Kidney glomerular epithelial cell (primary cell): ENCODE measurements around the gene MYO1D.
"Not testable (repeated sequence)": the region's sequence is repeated elsewhere in the genome, so short reads cannot be mapped to it uniquely, and the experiment has no call there.

Source experiments
- DNase-seq: peaks from one replicate; lab custom pipeline; 2025; lab: John Stamatoyannopoulos, UW

MYO1D gene

DNA sequence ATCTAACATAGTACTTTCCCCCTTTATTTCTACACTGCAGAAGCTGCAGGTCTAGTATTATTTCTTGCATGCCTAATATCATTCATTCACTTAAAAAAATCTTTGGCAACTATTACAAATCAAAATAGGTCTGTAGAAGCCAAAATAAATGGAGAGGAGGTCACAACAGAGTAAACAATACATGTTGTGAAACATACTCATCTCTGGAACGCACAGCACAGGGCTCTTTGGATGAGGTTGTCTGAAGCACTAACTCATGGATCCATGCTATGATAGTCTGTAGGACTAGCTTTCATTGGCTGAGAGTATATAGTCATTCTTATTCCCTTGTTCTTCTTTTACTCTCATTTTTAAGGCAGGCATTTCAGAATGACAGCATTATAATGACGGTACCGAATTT lies 21.3 kb downstream of the MYO1D start:
- DNase-seq: no peak

- no peak for DNase-seq
Measured at GRCh38 chr17:32854832-32855389, 22.0 kb downstream of the MYO1D start.

- peak; percentile 38 for DNase-seq
Measured at GRCh38 chr17:32854207-32854606, 22.7 kb downstream of the MYO1D start.

- no peak for DNase-seq
Measured at GRCh38 chr17:32852811-32853210, 24.1 kb downstream of the MYO1D start.

GRCh38 chr17:32849879-32850278 lies 27.0 kb downstream of the MYO1D start:
- DNase-seq: no peak

DNA sequence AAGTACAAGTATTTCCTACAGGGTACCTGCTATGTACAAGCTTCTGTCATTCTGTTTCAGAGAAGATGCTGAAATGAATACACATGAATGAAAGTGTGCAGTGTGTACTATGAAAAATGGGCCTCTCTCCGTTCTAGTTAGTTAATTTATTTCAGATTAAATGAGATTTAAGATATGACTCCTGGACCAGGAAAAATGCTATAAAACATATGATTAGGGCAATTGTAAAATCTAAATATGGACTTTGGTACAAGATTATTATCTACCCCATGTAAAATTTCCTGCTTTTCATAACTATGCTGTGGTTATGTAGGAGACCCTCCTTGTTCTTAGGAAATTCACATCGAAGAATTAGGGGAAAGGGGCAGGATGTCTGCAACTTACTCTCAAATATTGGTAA lies 28.9 kb downstream of the MYO1D start:
- DNase-seq: no peak

- no peak for DNase-seq
Measured at GRCh38 chr17:32846143-32846542, 30.8 kb downstream of the MYO1D start.

- no peak for DNase-seq
Measured at GRCh38 chr17:32840241-32840640, 36.7 kb downstream of the MYO1D start.

DNA sequence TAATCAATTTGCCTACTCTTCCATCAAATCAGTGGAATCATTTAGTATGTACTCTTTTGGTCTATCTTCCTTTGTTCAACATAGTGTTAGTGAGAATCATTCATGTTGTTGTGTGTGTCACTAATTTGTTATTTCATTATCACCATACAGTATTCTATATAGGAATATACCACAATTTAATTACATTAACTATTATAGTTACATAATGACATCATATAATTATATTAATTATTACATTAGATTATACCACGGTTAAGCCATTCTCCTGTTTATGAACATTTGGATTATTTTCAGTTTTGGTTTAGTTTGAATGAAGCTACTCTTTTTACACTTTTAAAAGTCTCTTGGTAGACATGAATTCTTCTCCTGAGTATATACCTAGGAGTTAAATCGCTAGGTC lies 40.4 kb downstream of the MYO1D start:
- DNase-seq: no peak

GRCh38 chr17:32835291-32835761 lies 41.6 kb downstream of the MYO1D start:
- no peak for DNase-seq

DNA sequence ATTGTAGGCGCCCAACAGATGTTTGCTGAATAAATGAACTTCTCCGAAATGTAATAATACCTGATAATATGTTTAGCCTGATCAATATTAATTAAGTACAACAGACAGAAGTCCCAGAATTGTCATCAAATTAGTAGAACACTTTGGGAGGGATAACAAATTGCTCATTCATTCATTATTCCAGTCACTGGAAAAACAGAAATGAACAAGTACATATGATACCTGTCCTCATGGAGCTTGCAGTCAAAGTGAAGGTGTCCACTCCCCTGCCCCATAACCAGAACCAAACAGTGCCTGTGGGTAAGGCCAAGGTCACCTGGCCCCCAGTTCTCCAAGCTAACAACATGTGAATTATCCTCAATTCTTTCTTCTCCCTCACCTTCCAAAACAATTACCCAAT lies 42.8 kb downstream of the MYO1D start:
- no peak for DNase-seq

- DNase-seq: no peak
Measured at GRCh38 chr17:32833526-32833925, 43.4 kb downstream of the MYO1D start.

- DNase-seq: no peak
Measured at GRCh38 chr17:32833076-32833475, 43.8 kb downstream of the MYO1D start.

- no peak for DNase-seq
Measured at GRCh38 chr17:32831627-32832243, 45.2 kb downstream of the MYO1D start.

DNA sequence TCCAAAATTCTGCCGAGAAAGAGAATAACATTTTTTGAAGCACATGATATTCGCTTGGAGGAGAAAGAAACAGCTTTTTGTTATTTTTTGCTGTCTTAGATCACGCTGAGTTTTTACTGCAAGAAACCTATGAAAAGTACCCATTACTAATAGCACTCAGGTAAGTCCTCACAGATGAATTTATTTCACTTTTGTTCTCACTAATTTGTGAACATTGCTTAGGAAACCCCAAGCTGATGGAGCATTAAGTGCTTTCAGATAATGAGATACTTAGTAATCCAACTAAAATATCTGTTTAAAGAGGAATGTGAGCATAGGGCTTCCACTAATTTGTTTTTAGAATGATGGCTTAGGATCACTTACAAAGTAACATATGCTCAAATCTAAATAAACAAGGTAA lies 45.7 kb downstream of the MYO1D start:
- no peak for DNase-seq

DNA sequence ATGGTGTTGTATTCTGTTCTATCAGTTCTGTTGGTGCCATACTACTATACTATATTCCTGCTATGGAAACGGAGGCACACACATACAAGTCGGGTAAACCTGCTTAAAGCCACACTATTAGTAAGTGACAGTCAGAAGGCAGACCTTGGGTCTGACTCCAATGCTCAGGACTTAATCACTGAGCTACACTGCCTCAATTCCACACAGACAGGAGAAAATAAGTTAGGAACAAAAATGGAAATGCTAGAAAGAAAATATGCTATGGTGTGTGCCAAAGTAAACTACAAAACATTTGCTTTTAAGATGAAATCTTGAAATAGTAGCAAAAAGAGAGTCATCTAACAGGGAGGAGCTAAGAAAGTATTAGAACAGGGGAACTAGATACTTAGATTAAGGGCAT lies 48.1 kb downstream of the MYO1D start:
- DNase-seq: no peak

DNA sequence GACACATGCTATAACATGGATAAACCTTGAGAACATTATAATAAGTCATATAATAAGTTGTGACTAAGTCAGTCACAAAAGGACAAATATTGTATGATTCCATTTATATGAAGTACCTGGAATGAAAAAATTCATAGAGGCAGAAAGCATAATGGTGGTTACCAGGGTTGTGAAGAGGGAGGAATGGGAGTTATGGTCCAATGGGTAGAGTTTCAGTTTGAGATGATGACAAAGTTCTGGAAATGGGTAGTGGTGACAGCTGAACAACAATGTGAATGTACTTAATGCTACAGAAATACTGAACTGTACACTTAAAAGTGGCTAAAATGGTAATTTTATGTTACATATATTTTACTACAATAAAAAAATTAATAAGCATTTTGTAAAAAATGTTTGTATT lies 49.7 kb downstream of the MYO1D start:
- DNase-seq: no peak

GRCh38 chr17:32826076-32826475 lies 50.8 kb downstream of the MYO1D start:
- DNase-seq: no peak

DNA sequence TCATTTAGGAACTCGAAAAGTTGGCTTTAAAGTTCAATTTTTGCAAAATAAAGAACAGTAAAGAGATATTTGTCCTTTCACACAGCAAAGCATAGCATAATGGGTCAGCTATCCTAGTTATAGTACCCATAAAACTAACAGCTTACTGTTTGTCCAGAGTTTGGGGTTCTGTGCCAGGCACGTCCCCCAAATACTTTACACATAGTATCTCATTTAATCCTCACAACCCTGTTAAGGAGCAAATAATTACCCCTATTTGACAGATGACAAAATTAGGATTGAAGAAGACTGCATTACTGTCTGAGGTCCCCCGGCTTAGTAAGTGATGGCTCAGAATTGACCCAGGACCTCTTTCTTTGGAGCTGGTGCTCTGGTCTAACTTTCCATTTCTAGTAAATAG lies 52.6 kb downstream of the MYO1D start:
- no peak for DNase-seq

- DNase-seq: no peak
Measured at GRCh38 chr17:32822996-32823395, 53.9 kb downstream of the MYO1D start.

DNA sequence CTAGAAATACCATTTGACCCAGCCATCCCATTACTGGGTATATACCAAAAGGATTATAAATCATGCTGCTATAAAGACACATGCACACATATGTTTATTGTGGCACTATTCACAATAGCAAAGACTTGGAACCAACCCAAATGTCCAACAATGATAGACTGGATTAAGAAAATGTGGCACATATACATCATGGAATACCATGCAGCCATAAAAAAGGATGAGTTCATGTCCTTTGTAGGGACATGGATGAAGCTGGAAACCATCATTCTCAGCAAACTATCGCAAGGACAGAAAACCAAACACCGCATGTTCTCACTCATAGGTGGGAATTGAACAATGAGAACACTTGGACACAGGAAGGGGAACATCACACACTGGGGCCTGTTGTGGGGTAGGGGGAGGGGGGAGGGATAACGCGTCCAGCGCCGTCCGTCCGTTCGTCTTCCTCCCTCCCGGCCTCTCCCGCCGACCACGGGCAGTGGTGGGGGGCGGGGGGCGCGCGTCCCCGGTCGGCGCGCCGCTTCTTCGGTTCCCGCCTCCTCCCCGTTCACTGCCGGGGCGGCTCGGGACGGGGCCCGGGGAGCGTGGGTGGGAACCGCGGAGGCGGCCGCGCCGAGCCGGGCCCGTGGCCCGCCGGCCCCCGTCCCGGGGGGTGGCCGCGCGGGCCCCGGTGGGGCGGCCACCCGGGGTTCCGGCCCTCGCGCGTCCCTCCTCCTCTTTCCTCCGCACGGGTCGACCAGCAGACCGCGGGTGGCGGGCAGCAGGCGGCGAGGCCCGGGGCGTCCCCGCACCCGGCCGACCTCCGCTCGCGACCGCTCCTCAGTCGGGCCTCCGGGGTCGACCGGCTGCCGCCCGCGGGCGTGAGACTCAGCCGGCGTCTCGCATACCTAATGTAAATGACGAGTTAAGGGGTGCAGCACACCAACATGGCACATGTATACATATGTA lies 54.7 kb downstream of the MYO1D start:
- DNase-seq: not testable (repeated sequence)

DNA sequence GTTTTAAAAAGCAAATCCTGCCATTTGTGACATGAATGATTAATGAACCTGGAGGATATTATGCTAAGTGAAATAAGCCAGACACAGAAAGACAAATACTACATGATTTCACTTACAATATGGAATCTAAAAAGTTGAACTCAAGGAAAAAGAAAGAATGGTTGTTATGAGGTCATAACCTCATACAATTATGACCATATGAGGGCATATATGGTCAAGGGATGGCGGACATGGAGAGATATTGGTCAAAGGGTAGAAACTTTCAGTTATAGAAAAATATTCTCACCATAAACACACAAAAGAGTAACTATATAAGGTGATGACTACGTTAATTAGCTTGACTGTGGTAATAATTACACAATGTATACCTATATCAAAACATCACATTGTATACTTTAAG lies 56.5 kb downstream of the MYO1D start:
- DNase-seq: no peak

DNA sequence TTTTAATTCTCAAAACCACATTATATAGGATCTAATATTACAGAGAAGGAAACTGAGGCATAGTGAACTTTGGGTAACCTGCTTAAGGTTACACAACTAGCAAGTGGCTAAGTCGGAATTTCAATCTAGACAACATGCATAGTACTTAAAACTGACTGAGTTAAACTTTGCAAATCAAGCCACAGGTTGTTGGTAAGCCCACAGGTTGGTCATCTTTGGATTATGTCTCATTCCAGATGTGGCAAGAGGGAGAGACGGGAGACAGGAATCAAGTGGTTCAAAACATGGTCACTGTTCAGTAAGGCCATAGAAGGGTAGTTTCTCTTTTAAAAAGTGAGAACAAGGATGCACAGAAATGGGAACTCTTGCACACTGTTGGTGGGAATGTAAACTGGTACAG lies 57.1 kb downstream of the MYO1D start:
- no peak for DNase-seq
